HEK293T (cell line): ENCODE data around the gene CCNG2.

Experiments used
- CTCF ChIA-PET: fragments of 350-600 bp; formaldehyde crosslinking; extraction: SDS; loops from one replicate; lab custom pipeline; 2021; ENCODE audit warnings: antibody characterized with exemption, inconsistent platforms; lab: Yijun Ruan, JAX
- POLR2A ChIA-PET: fragments of 350-600 bp; formaldehyde crosslinking; extraction: SDS; loops from one replicate; lab custom pipeline; 2020; ENCODE audit warnings: antibody characterized with exemption, inconsistent platforms; lab: Yijun Ruan, JAX
- DNase-seq: peaks from one replicate; pipeline ENCODE4 v3.0.0; 2012; ENCODE audit warnings: mixed read lengths; ENCODE audit errors: extremely low spot score
- ARNT ChIP-seq: fragments of 450-650 bp; IDR thresholded peaks from 2 replicates; pipeline ENCODE4 v1.6.1; 2017; ENCODE audit warnings: mild to moderate bottlenecking
- BHLHE40 ChIP-seq: fragments of 450-650 bp; IDR thresholded peaks from 2 replicates; pipeline ENCODE4 v1.6.1; 2016; ENCODE audit warnings: mild to moderate bottlenecking, moderate library complexity, borderline replicate concordance
- CTBP1 ChIP-seq: fragments of 450-650 bp; IDR thresholded peaks from 2 replicates; pipeline ENCODE4 v1.6.1; 2016; ENCODE audit warnings: borderline replicate concordance
- ELF4 ChIP-seq: fragments of 450-650 bp; IDR thresholded peaks from 2 replicates; pipeline ENCODE4 v1.6.1; 2017; ENCODE audit warnings: antibody characterized with exemption
- FOXA1 ChIP-seq: fragments of 450-650 bp; IDR thresholded peaks from 2 replicates; pipeline ENCODE4 v1.6.1; 2016; ENCODE audit warnings: mild to moderate bottlenecking
- FOXK2 ChIP-seq: fragments of 450-650 bp; IDR thresholded peaks from 2 replicates; pipeline ENCODE4 v1.6.1; 2016; ENCODE audit warnings: mild to moderate bottlenecking
- FOXM1 ChIP-seq: fragments of 450-650 bp; IDR thresholded peaks from 2 replicates; pipeline ENCODE4 v1.6.1; 2017; ENCODE audit warnings: mild to moderate bottlenecking, borderline replicate concordance
- HDGF ChIP-seq: fragments of 450-650 bp; IDR thresholded peaks from 2 replicates; pipeline ENCODE4 v1.6.1; 2017; ENCODE audit warnings: antibody characterized with exemption, borderline replicate concordance
- L3MBTL2 ChIP-seq: fragments of 450-650 bp; conservative IDR thresholded peaks from 2 replicates; pipeline ENCODE4 v1.6.1; 2016; ENCODE audit warnings: mild to moderate bottlenecking
- LEF1 ChIP-seq: fragments of 450-650 bp; IDR thresholded peaks from 2 replicates; pipeline ENCODE4 v1.6.1; 2017; ENCODE audit warnings: mild to moderate bottlenecking, borderline replicate concordance
- NFRKB ChIP-seq: fragments of 450-650 bp; IDR thresholded peaks from 2 replicates; pipeline ENCODE4 v1.6.1; 2016; ENCODE audit warnings: mild to moderate bottlenecking, moderate library complexity
- SP1 ChIP-seq: fragments of 450-650 bp; IDR thresholded peaks from 2 replicates; pipeline ENCODE4 v1.6.1; 2017
- SUZ12 ChIP-seq: fragments of 450-650 bp; IDR thresholded peaks from 2 replicates; pipeline ENCODE4 v1.6.1; 2016; ENCODE audit warnings: mild to moderate bottlenecking
- TARDBP ChIP-seq: fragments of 450-650 bp; IDR thresholded peaks from 2 replicates; pipeline ENCODE4 v1.6.1; 2016
- ZNF384 ChIP-seq: fragments of 450-650 bp; IDR thresholded peaks from 2 replicates; pipeline ENCODE4 v1.6.1; 2016
- TF ChIP-seq, protein P1 (sequence below): fragments of 450-650 bp; IDR thresholded peaks from 2 replicates; pipeline ENCODE4 v1.6.1; 2016

CCNG2 gene

GRCh38 chr4:77193511-77194102, 36.6 kb downstream of the CCNG2 start:
- no peak for DNase-seq
- POLR2A ChIA-PET, result no interaction called here
- CTCF ChIA-PET, result interaction anchor here (1.0 kb wide), 1 partner anchor 10 kb away, joined by 4 read pairs; no protein-coding TSS in a partner anchor
- TF ChIP-seq ARNT (no peak), BHLHE40 (no peak), ZNF384 (no peak), TARDBP (no peak), SP1 (no peak), LEF1 (no peak), NFRKB (no peak), FOXK2 (no peak), ELF4 (no peak)

GRCh38 chr4:77194366-77194765, 37.4 kb downstream of the CCNG2 start:
- POLR2A ChIA-PET, result no interaction called here
- no peak for DNase-seq
- CTCF ChIA-PET, result interaction anchor here (1.0 kb wide), 1 partner anchor 9 kb away, joined by 4 read pairs; no protein-coding TSS in a partner anchor
- TF ChIP-seq CTBP1 (no peak), HDGF (no peak), L3MBTL2 (no peak), FOXA1 (no peak), ARNT (no peak), FOXK2 (no peak)
- TF ChIP-seq, protein P1, sequence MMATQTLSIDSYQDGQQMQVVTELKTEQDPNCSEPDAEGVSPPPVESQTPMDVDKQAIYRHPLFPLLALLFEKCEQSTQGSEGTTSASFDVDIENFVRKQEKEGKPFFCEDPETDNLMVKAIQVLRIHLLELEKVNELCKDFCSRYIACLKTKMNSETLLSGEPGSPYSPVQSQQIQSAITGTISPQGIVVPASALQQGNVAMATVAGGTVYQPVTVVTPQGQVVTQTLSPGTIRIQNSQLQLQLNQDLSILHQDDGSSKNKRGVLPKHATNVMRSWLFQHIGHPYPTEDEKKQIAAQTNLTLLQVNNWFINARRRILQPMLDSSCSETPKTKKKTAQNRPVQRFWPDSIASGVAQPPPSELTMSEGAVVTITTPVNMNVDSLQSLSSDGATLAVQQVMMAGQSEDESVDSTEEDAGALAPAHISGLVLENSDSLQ, result no peak

DNA sequence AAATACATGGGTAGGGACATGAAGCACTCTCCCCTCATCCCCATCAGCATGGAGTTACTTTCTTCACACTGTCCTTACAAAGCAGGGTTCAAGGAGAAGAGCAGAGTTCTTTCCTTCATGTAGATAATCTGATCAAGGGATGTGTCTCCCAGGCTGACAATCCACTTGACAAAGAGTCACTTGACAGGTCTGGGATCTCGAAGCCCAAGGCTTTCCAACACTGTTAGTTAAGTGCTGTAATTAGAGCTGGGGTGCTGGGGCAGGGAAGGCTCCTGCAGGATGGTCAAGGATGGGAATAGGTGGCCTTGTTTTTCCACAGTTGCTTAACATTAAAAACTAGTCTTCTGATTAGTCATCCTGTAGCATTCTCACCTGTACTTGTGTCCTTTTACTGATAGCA, 38.0 kb downstream of the CCNG2 start:
- no peak for DNase-seq
- TF ChIP-seq CTBP1, result no peak
- TF ChIP-seq L3MBTL2, result no peak
- no peak for TF ChIP-seq LEF1
- TF ChIP-seq ELF4, result no peak
- ChIA-PET POLR2A (no interaction called here), CTCF (interaction anchor here (1.0 kb wide), 1 partner anchor 8 kb away, joined by 4 read pairs; no protein-coding TSS in a partner anchor)

GRCh38 chr4:77196866-77197265, 39.9 kb downstream of the CCNG2 start:
- DNase-seq, result no peak
- ChIA-PET POLR2A (no interaction called here), CTCF (no interaction called here)
- TF ChIP-seq ELF4, result no peak
- no peak for TF ChIP-seq ZNF384
- no peak for TF ChIP-seq HDGF
- no peak for TF ChIP-seq L3MBTL2
- no peak for TF ChIP-seq BHLHE40
- no peak for TF ChIP-seq FOXM1
- no peak for TF ChIP-seq TARDBP
- TF ChIP-seq FOXA1, result no peak
- TF ChIP-seq ARNT, result no peak
- no peak for TF ChIP-seq LEF1
- no peak for TF ChIP-seq SP1
- no peak for TF ChIP-seq NFRKB
- no peak for TF ChIP-seq SUZ12
- TF ChIP-seq, protein P1, result no peak
- TF ChIP-seq FOXK2, result no peak
- no peak for TF ChIP-seq CTBP1

GRCh38 chr4:77197361-77197760, 40.4 kb downstream of the CCNG2 start:
- POLR2A ChIA-PET, result no interaction called here
- CTCF ChIA-PET, result no interaction called here
- TF ChIP-seq FOXM1 (no peak), CTBP1 (no peak), ZNF384 (no peak), LEF1 (no peak), SP1 (no peak), TARDBP (no peak), ELF4 (no peak)
- DNase-seq, result no peak

GRCh38 chr4:77197831-77198230, 40.8 kb downstream of the CCNG2 start:
- ChIA-PET POLR2A (no interaction called here), CTCF (no interaction called here)
- no peak for DNase-seq
- TF ChIP-seq ELF4 (no peak), CTBP1 (no peak), ZNF384 (no peak), SUZ12 (no peak), TARDBP (no peak), BHLHE40 (no peak), FOXA1 (no peak), FOXK2 (no peak), HDGF (no peak), L3MBTL2 (no peak), LEF1 (no peak), ARNT (no peak)
- TF ChIP-seq, protein P1, result no peak

DNA sequence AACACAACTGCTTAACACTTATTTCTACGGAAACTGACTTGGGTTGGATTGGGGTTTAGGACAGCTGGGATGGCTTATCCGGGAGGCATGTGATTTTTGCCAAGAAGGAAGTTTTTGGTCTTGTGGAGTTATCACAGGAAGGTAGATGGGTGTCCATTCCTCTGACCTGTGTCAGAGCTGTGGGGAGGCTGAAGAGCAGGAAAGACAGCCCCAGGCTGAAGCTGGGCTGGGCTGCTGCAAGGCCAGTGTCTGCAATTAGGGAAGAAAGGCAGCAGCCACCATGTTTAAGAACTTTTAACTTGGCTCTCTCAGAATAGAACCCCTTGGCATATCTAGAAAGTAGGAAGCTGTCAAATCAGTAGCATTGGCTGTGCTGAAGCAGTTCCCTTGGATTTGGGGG, 42.3 kb downstream of the CCNG2 start:
- no peak for DNase-seq
- ChIA-PET POLR2A (no interaction called here), CTCF (interaction anchor here (0.5 kb wide), 1 partner anchor 19 kb away, joined by 3 read pairs; no protein-coding TSS in a partner anchor)
- TF ChIP-seq ARNT, result no peak
